Common myeloid progenitor, CD34-positive (primary cell): Measurements from ENCODE around the gene SLC16A3.
A peak's percentile ranks its signal among the peaks of the same experiment; 100 is the strongest.
"Not testable (repeated sequence)": the region's sequence is repeated elsewhere in the genome, so short reads cannot be mapped to it uniquely, and the experiment has no call there.

ENCODE experiments used
- CTCF ChIA-PET: fragments of 350-600 bp; sonication (Branson Sonifier 250); formaldehyde crosslinking; loops from one replicate; lab custom pipeline; 2021; ENCODE audit warnings: antibody characterized with exemption; lab: Charles Lee
- POLR2A ChIA-PET: fragments of 350-600 bp; sonication (Branson Sonifier 250); formaldehyde crosslinking; loops from one replicate; lab custom pipeline; 2021; ENCODE audit warnings: antibody characterized with exemption; lab: Charles Lee
- DNase-seq, 3 donors: peaks; one replicate each; pipeline versions ENCODE4 v3.0.0 to v3.0.0-alpha.2; 2013
- H3K27ac ChIP-seq, 2 experiments: 1 replicate in 1 of 2; 2 replicates in 1 of 2; pipeline ENCODE4 v1.7.0; 2013; ENCODE audit warnings: inconsistent platforms in 2 of 2, low read length in 2 of 2, mild to moderate bottlenecking in 2 of 2, low read depth in 1 of 2, moderate library complexity in 1 of 2; ENCODE audit not compliant: severe bottlenecking in 2 of 2, insufficient read depth in 1 of 2, poor library complexity in 1 of 2
- H3K27me3 ChIP-seq, 5 experiments: replicated peaks in 2 of 5; 1 replicate in 3 of 5; 2 replicates in 2 of 5; pipeline versions ENCODE4 v1.6.1 to v1.7.0; 2013; ENCODE audit warnings: low read length in 4 of 5, mild to moderate bottlenecking in 2 of 5, moderate library complexity in 2 of 5, inconsistent platforms in 1 of 5; ENCODE audit not compliant: insufficient read depth in 5 of 5, control insufficient read depth in 4 of 5
- H3K36me3 ChIP-seq, 4 experiments: 1 replicate in 2 of 4; 2 replicates in 2 of 4; pipeline versions ENCODE4 v1.6.1 to v1.7.0; 2013; ENCODE audit warnings: low read length in 3 of 4, control low read depth in 1 of 4, mild to moderate bottlenecking in 1 of 4; ENCODE audit not compliant: control insufficient read depth in 4 of 4, insufficient read depth in 4 of 4
- H3K4me1 ChIP-seq, 4 experiments: 1 replicate in 3 of 4; 2 replicates in 1 of 4; pipeline versions ENCODE4 v1.6.1 to v1.7.1; 2013; ENCODE audit warnings: low read length in 3 of 4, mild to moderate bottlenecking in 3 of 4, control low read depth in 1 of 4, inconsistent platforms in 1 of 4, moderate library complexity in 1 of 4; ENCODE audit not compliant: control insufficient read depth in 4 of 4, insufficient read depth in 4 of 4; ENCODE audit errors: control extremely low read depth in 1 of 4
- H3K4me3 ChIP-seq, 7 experiments: 1 replicate in 4 of 7; 2 replicates in 3 of 7; pipeline versions ENCODE4 v1.5.1 to v1.7.0; 2013; ENCODE audit warnings: mild to moderate bottlenecking in 7 of 7, low read length in 6 of 7, moderate library complexity in 6 of 7, inconsistent platforms in 2 of 7, low read depth in 2 of 7, control low read depth in 1 of 7; ENCODE audit not compliant: insufficient read depth in 4 of 7, control insufficient read depth in 1 of 7; ENCODE audit errors: extremely low read depth in 1 of 7
- H3K9me3 ChIP-seq, 5 experiments: 1 replicate in 4 of 5; 2 replicates in 1 of 5; pipeline versions ENCODE4 v1.6.1 to v1.7.1; 2013; ENCODE audit warnings: low read length in 4 of 5, mild to moderate bottlenecking in 2 of 5, inconsistent platforms in 1 of 5, low read depth in 1 of 5, moderate library complexity in 1 of 5; ENCODE audit not compliant: control insufficient read depth in 4 of 5, insufficient read depth in 2 of 5; ENCODE audit errors: control extremely low read depth in 1 of 5
- WGBS: methylation state at CpG from one replicate; pipeline ENCODE4 v1.1.5; 2013; ENCODE audit not compliant: insufficient coverage; 5-methylcytosine and 5-hydroxymethylcytosine counted together

The SLC16A3 gene

GRCh38 chr17:82256242-82256885 is 27.5 kb downstream of the SLC16A3 start:
- H3K27ac ChIP-seq, result no peak overlapping the region
- DNase-seq, result no peak

GRCh38 chr17:82257473-82257872 is 28.6 kb downstream of the SLC16A3 start:
- peaks cover 50 to 83% (median 65%) of the 10 kb centered on the region in 4 experiments for H3K36me3 ChIP-seq
- H3K4me3 ChIP-seq, result no peak overlapping the region
- ChIA-PET POLR2A (interaction anchor here (0.5 kb wide), 1 partner anchor 23 kb away, joined by 3 read pairs; no protein-coding TSS in a partner anchor), CTCF (interaction anchor here (0.6 kb wide), 1 partner anchor 63 kb away, joined by 3 read pairs; no protein-coding TSS in a partner anchor)
- H3K4me1 ChIP-seq, result no peaks in the 10 kb centered on the region
- no peaks in the 10 kb centered on the region for H3K27me3 ChIP-seq
- DNase-seq, result peak; percentile 29 to 70 (median 68)
- H3K27ac ChIP-seq, result no peak overlapping the region
- 80% methylated on average over 7 of the region's 10 CpGs for WGBS
- peaks cover 0 to 2% (median 0%) of the 10 kb centered on the region in 5 experiments for H3K9me3 ChIP-seq

More at GRCh38 chr17:82256242-82256885, 27.5 kb downstream of the SLC16A3 start:
- no peaks in the 10 kb centered on the region for H3K4me1 ChIP-seq
- CTCF ChIA-PET, result interaction anchor here (0.6 to 1.4 kb wide), 3 partner anchors 20 to 95 kb away, joined by 3 to 7 read pairs (median 6); no protein-coding TSS in a partner anchor
- peaks cover 0 to 2% (median 0%) of the 10 kb centered on the region in 5 experiments for H3K9me3 ChIP-seq
- no peak overlapping the region for H3K4me3 ChIP-seq
- 98% methylated on average over 13 of the region's 14 CpGs for WGBS
- H3K36me3 ChIP-seq, result peaks cover 47 to 83% (median 64%) of the 10 kb centered on the region in 4 experiments
- H3K27me3 ChIP-seq, result no peaks in the 10 kb centered on the region
- POLR2A ChIA-PET, result no interaction called here

GRCh38 chr17:82258555-82258954 is 29.7 kb downstream of the SLC16A3 start:
- WGBS, result 100% methylated on average over 5 of the region's 5 CpGs
- Histone ChIP-seq H3K4me1 (no peaks in the 10 kb centered on the region), H3K9me3 (peaks cover 0 to 2% (median 0%) of the 10 kb centered on the region in 5 experiments), H3K27ac (no peak overlapping the region), H3K4me3 (no peak overlapping the region), H3K36me3 (peaks cover 46 to 82% (median 62%) of the 10 kb centered on the region in 4 experiments), H3K27me3 (no peaks in the 10 kb centered on the region)
- no peak for DNase-seq
- ChIA-PET POLR2A (no interaction called here), CTCF (interaction anchor here (0.7 kb wide), 1 partner anchor 20 kb away, joined by 3 read pairs; no protein-coding TSS in a partner anchor)

GRCh38 chr17:82259972-82260961 is 31.4 kb downstream of the SLC16A3 start:
- 99% methylated on average over 7 of the region's 8 CpGs for WGBS
- H3K27me3 ChIP-seq, H3K9me3 ChIP-seq, DNase-seq, H3K27ac ChIP-seq, H3K4me3 ChIP-seq, H3K4me1 ChIP-seq: not testable (repeated sequence)
- peaks cover 46 to 95% (median 72%) of the 10 kb centered on the region in 4 experiments for H3K36me3 ChIP-seq
- POLR2A ChIA-PET, result interaction anchor here (0.8 kb wide), 1 partner anchor 38 kb away, joined by 3 read pairs; no protein-coding TSS in a partner anchor
- CTCF ChIA-PET, result interaction anchor here (1.5 kb wide), 1 partner anchor 20 kb away, joined by 3 read pairs; no protein-coding TSS in a partner anchor

GRCh38 chr17:82262344-82262743 is 33.5 kb downstream of the SLC16A3 start:
- peak in 1 of 3 donors; percentile 53 for DNase-seq
- Histone ChIP-seq H3K9me3 (no peaks in the 10 kb centered on the region), H3K36me3 (peaks cover 43 to 92% (median 77%) of the 10 kb centered on the region in 4 experiments), H3K27me3 (no peaks in the 10 kb centered on the region), H3K4me1 (peaks cover 0 to 4% (median 0%) of the 10 kb centered on the region in 4 experiments), H3K4me3 (no peak overlapping the region), H3K27ac (no peak overlapping the region)
- 28% methylated on average over 3 of the region's 4 CpGs for whole genome bisulfite sequencing
- POLR2A ChIA-PET, result interaction anchor here (1.0 to 2.3 kb wide), 2 partner anchors 30 to 36 kb away, joined by 3 to 8 read pairs; no protein-coding TSS in a partner anchor
- CTCF ChIA-PET, result interaction anchor here (1.1 to 1.8 kb wide), 4 partner anchors 20 to 71 kb away, joined by 3 to 7 read pairs (median 3); partner anchors contain the start of gene SECTM1

GRCh38 chr17:82263641-82264040 is 34.8 kb downstream of the SLC16A3 start:
- H3K4me1 ChIP-seq, result peaks cover 0 to 12% (median 5%) of the 10 kb centered on the region in 4 experiments
- H3K27ac ChIP-seq, result no peak overlapping the region
- no peak for DNase-seq
- 98% methylated on average over 8 of the region's 9 CpGs for WGBS
- H3K27me3 ChIP-seq, result no peaks in the 10 kb centered on the region
- peaks cover 40 to 90% (median 74%) of the 10 kb centered on the region in 4 experiments for H3K36me3 ChIP-seq
- ChIA-PET POLR2A (interaction anchor here (0.8 to 1.2 kb wide), 2 partner anchors 9 to 23 kb away, joined by 3 read pairs; no protein-coding TSS in a partner anchor), CTCF (interaction anchor here (1.1 kb wide), 2 partner anchors 20 to 29 kb away, joined by 3 read pairs; no protein-coding TSS in a partner anchor)
- no peaks in the 10 kb centered on the region for H3K9me3 ChIP-seq
- H3K4me3 ChIP-seq, result no peak overlapping the region
